Upper lobe of left lung (tissue), 4 donors: ENCODE data around the gene ZNF544.

ENCODE experiments used
- EP300 ChIP-seq, 4 donors: sonication (generic); formaldehyde crosslinking; IDR thresholded peaks; one replicate each; pipeline ENCODE4 v1.5.1; 2017; ENCODE audit warnings: antibody characterized with exemption in 4 of 4, control low read depth in 2 of 4
- POLR2A ChIP-seq, 4 donors: fragments of 450-650 bp; IDR thresholded peaks; one replicate each; pipeline ENCODE4 v1.5.1; 2016 to 2017; ENCODE audit warnings: antibody characterized with exemption in 4 of 4, mild to moderate bottlenecking in 2 of 4
- POLR2AphosphoS5 ChIP-seq, 2 donors: sonication (generic); formaldehyde crosslinking; IDR thresholded peaks; one replicate each; pipeline ENCODE4 v1.5.1; 2017; ENCODE audit warnings: antibody characterized with exemption in 2 of 2

DNA sequence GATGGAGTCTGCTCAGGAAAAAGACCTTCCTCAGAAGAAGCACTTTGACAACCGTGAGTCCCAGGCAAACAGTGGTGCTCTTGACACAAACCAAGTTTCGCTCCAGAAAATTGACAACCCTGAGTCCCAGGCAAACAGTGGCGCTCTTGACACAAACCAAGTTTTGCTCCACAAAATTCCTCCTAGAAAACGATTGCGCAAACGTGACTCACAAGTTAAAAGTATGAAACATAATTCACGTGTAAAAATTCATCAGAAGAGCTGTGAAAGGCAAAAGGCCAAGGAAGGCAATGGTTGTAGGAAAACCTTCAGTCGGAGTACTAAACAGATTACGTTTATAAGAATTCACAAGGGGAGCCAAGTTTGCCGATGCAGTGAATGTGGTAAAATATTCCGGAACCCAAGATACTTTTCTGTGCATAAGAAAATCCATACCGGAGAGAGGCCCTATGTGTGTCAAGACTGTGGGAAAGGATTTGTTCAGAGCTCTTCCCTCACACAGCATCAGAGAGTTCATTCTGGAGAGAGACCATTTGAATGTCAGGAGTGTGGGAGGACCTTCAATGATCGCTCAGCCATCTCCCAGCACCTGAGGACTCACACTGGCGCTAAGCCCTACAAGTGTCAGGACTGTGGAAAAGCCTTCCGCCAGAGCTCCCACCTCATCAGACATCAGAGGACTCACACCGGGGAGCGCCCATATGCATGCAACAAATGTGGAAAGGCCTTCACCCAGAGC is 16.2 kb upstream of the ZNF544 start:
- no peak for TF ChIP-seq POLR2A (IDR thresholded peaks at IDR 0.05)
- no peak for TF ChIP-seq POLR2AphosphoS5 (IDR thresholded peaks at IDR 0.05)
- no peak for TF ChIP-seq EP300 (IDR thresholded peaks at IDR 0.05)
